K562 (cell line): Measurements from ENCODE around the gene ALG12. TPM values are rescaled to one million over a fixed set of nuclear protein-coding genes. Genes with fewer than 3 reads are reported as not detected.

Experiments used
- BDP1 ChIP-seq: IDR thresholded peaks from 3 replicates; pipeline ENCODE4 v1.6.1; 2011; ENCODE audit not compliant: insufficient read length, insufficient read depth
- BMI1 ChIP-seq: fragments of 150-350 bp; IDR thresholded peaks from 2 replicates; pipeline ENCODE4 v1.6.1; 2014; ENCODE audit warnings: low read length
- C11orf30 ChIP-seq: fragments of 450-650 bp; IDR thresholded peaks from 2 replicates; pipeline ENCODE4 v1.6.1; 2016; ENCODE audit warnings: low read depth, mild to moderate bottlenecking
- E4F1 ChIP-seq: fragments of 250-450 bp; sonication (Bioruptor Pico); IDR thresholded peaks from 2 replicates; pipeline ENCODE4 v1.5.0; 2021; ENCODE audit warnings: mild to moderate bottlenecking, borderline replicate concordance
- EGR1 ChIP-seq: fragments of 450-650 bp; conservative IDR thresholded peaks from 2 replicates; pipeline ENCODE4 v1.6.1; 2017; ENCODE audit warnings: mild to moderate bottlenecking
- FOXJ2 ChIP-seq: fragments of 200-800 bp; sonication (Bioruptor generic); IDR thresholded peaks from 2 replicates; pipeline ENCODE4 v1.6.1; 2016; ENCODE audit warnings: missing genetic modification characterization, missing compliant biosample characterization
- HCFC1 ChIP-seq: IDR thresholded peaks from 2 replicates; pipeline ENCODE4 v1.6.1; 2012; ENCODE audit warnings: low read depth, low read length, improper control_type of control experiment
- HDAC1 ChIP-seq, 2 experiments: fragments of 450-650 bp; IDR thresholded peaks; 2 replicates each; pipeline ENCODE4 v1.6.1; 2016 to 2017; ENCODE audit warnings: inconsistent platforms in 1 of 2, mild to moderate bottlenecking in 1 of 2, moderate library complexity in 1 of 2
- HMG20A ChIP-seq: fragments of 450-650 bp; formaldehyde crosslinking; conservative IDR thresholded peaks from 2 replicates; pipeline ENCODE4 v1.4.0; 2020; ENCODE audit warnings: mild to moderate bottlenecking, mixed read lengths
- HOXB6 ChIP-seq: fragments of 250-450 bp; sonication (Bioruptor Pico); IDR thresholded peaks from 2 replicates; pipeline ENCODE4 v1.5.1; 2022; ENCODE audit warnings: mild to moderate bottlenecking, borderline replicate concordance
- JUN ChIP-seq, 2 experiments: sonication (generic) in 1 of 2; formaldehyde crosslinking in 1 of 2; IDR thresholded peaks; 2 replicates each; pipeline versions ENCODE4 v1.6.1 to v1.8.0; 2012 to 2022; ENCODE audit warnings: borderline replicate concordance in 2 of 2, mild to moderate bottlenecking in 2 of 2, improper control_type of control experiment in 1 of 2, low read depth in 1 of 2, low read length in 1 of 2, missing genetic modification reagents in 1 of 2
- MLLT1 ChIP-seq, 2 experiments: fragments of 450-650 bp; IDR thresholded peaks; 2 replicates each; pipeline ENCODE4 v1.6.1; 2016
- NR2C1 ChIP-seq, 2 experiments: fragments of 450-650 bp; IDR thresholded peaks; 2 replicates each; pipeline ENCODE4 v1.6.1; 2017; ENCODE audit warnings: mild to moderate bottlenecking in 2 of 2, antibody characterized with exemption in 1 of 2, inconsistent platforms in 1 of 2, missing compliant biosample characterization in 1 of 2, missing genetic modification characterization in 1 of 2
- NRF1 ChIP-seq, 2 experiments: fragments of 450-650 bp; IDR thresholded peaks in 1 of 2; conservative IDR thresholded peaks in 1 of 2; 2 replicates each; pipeline ENCODE4 v1.6.1; 2014; ENCODE audit warnings: mild to moderate bottlenecking in 2 of 2
- PRPF4 ChIP-seq: fragments of 200-400 bp; formaldehyde crosslinking; IDR thresholded peaks from one replicate; pipeline ENCODE4 v1.6.1; 2017; ENCODE audit warnings: low read length, low read depth, mild to moderate bottlenecking; ENCODE audit not compliant: insufficient read depth, poor library complexity, severe bottlenecking
- SP2 ChIP-seq: IDR thresholded peaks from 2 replicates; pipeline ENCODE4 v1.6.1; 2011; ENCODE audit warnings: mild to moderate bottlenecking, low read depth, low read length, moderate library complexity; ENCODE audit not compliant: poor library complexity, severe bottlenecking; ENCODE audit errors: extremely low read depth
- XRCC4 ChIP-seq: IDR thresholded peaks from one replicate; pipeline ENCODE4 v1.6.1; 2011; ENCODE audit not compliant: insufficient read depth, insufficient read length; ENCODE audit errors: extremely low read depth
- ZNF609 ChIP-seq: sonication (generic); formaldehyde crosslinking; IDR thresholded peaks from 2 replicates; pipeline ENCODE4 v1.8.1; 2023; ENCODE audit warnings: missing genetic modification reagents, mild to moderate bottlenecking, borderline replicate concordance
- ZNF76 ChIP-seq: fragments of 250-450 bp; sonication (Bioruptor Pico); IDR thresholded peaks from 2 replicates; pipeline ENCODE4 v1.4.0; 2020; ENCODE audit warnings: mild to moderate bottlenecking, moderate library complexity, borderline replicate concordance
- ZNF830 ChIP-seq: fragments of 250-450 bp; sonication (Bioruptor Pico); IDR thresholded peaks from 2 replicates; pipeline ENCODE4 v1.5.0; 2021; ENCODE audit warnings: mild to moderate bottlenecking
- polyA plus RNA-seq, 8 experiments: library from polyadenylated mRNA; depleted of rRNA in 4 of 8; stranded (reverse) in 5 of 8; unstranded in 3 of 8; fragments of >200 nt; fragmentation: Nextera tagmentation in 2 of 8; fragmentation: Illumina TruSeq in 1 of 8; extraction: Ambion mirVana in 2 of 8; extraction: Trizol in 1 of 8; gene quantifications; 2 replicates each; pipeline versions ENCODE4 v1.2.1 to v1.2.3, GENCODE V29; 2011 to 2014; ENCODE audit warnings: inconsistent platforms in 1 of 8, missing spikeins in 1 of 8
- total RNA-seq, 7 experiments: library from RNA; depleted of rRNA in 6 of 7; stranded (reverse); fragments of >200 nt in 6 of 7; fragmentation: Illumina TruSeq in 2 of 7; extraction: Trizol in 2 of 7; gene quantifications; 2 replicates each; pipeline versions ENCODE4 v1.2.1 to v1.2.3, GENCODE V29; 2011 to 2021; ENCODE audit warnings: low replicate concordance in 1 of 7

The ALG12 gene
- total and polyA plus RNA-seq, 9 of the 15 experiments (the other 6 are each of a cell fraction or from before 2014, with no cell fraction given): 0.20 to 8.5 (median 3.4) TPM

DNA sequence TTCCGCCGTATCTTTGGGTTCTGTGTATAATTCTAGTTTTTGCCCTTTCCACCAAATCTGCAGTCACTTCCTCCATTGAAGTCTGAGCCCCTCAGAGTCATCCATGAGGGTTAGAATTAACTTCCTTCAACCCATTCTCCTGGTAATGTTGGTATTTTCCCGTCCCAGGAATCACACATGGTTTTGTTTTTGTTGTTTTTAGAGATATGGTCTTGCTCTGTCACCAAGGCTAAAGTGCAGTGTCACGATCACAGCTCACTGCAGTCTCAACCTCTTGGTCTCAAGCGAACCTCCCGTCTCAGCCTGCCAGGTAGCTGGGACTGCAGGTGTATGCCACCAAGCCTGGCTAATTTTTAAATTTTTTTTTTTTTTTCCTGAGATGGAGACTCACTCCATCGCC lies 45.9 kb downstream of the ALG12 start (continued):
- TF ChIP-seq E4F1 (CRISPR knock-in tag) (no peak), HMG20A (no peak), MLLT1 (IDR thresholded peaks at IDR 0.05) (no peak), ZNF830 (CRISPR knock-in tag) (no peak), XRCC4 (no peak), C11orf30 (peak; percentile 90), NR2C1 (IDR thresholded peaks at IDR 0.05) (no peak), NR2C1 (tag; IDR thresholded peaks at IDR 0.05) (no peak), SP2 (no peak), NRF1 (conservative IDR thresholded peaks at IDR 0.05 in 1 of 2, IDR thresholded peaks at IDR 0.05 in 1 of 2) (no peak), HDAC1 (IDR thresholded peaks at IDR 0.05) (0 out of 4 replicates have a peak, but pooled peaks of 1 of the 2 experiments have one; percentile 24), EGR1 (no peak), FOXJ2 (0 out of 2 replicates have a peak, but pooled peaks have one; percentile 24), JUN (IDR thresholded peaks at IDR 0.05; ENCODE audit: borderline replicate concordance, low read depth, low read length) (no peak), JUN (CRISPR knock-in tag; IDR thresholded peaks at IDR 0.05; ENCODE audit: borderline replicate concordance) (no peak), ZNF76 (no peak), HCFC1 (no peak), HOXB6 (CRISPR knock-in tag) (no peak), BDP1 (no peak), BMI1 (no peak), PRPF4 (no peak), ZNF609 (CRISPR knock-in tag) (no peak)
